ENCODE data around the gene ZFAND2B.

The ZFAND2B gene

GRCh38 chr2:219204425-219205164 is 2.0 kb upstream of the ZFAND2B start:
- no peak for DNase-seq

- DNase-seq: no peak
These were observed 1.4 kb upstream of the ZFAND2B start for GRCh38 chr2:219205165-219205538.

DNA sequence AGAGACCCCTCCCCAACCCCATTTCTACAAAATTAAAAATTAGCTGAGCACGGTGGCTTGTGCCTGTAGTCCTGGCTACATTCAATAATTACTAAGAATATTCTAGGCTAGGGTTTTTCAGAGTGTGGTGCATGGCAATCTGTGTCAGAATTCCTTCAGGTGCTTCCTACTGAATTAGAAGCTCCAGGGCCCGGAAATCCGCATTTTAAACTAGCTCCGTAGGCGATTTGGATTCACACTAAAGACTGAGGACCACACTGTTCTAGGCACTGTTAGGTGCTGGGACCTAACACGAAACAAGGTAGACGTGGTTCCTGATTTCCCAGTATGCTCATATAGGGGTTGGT is 628 bp upstream of the ZFAND2B start:
- DNase-seq: no peak

GRCh38 chr2:219207134-219207883 is 727 bp downstream of the ZFAND2B start:
- DNase-seq: no peak

- DNase-seq: no peak
These were observed 1.5 kb downstream of the ZFAND2B start for GRCh38 chr2:219207884-219208740.

- no peak for DNase-seq
These were observed 2.9 kb downstream of the ZFAND2B start for GRCh38 chr2:219209236-219210195.

GRCh38 chr2:219210196-219210885 is 3.8 kb downstream of the ZFAND2B start:
- DNase-seq: no peak

DNA sequence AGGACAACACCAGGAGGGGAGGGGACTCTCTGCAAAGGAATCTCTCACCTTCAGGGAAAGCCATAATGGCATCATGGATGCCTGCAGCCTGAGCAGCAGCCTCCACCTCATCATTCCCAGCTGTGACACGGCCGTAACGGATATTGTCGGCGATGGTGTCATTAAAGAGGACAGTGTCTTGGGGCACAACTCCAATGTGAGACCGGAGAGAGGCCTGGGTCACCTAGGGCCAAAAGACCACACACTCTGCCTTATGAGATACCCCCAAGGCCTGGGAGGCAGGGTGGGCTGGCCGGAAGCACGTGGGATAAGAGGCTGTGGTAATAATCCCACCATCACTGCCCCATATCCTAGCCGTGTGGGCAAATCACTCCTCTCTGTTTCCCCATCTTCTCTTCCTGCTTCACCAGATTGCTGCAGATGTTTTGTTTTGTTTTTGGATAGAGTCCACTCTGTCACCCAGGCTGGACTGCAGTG is 4.3 kb downstream of the ZFAND2B start:
- no peak for DNase-seq

DNA sequence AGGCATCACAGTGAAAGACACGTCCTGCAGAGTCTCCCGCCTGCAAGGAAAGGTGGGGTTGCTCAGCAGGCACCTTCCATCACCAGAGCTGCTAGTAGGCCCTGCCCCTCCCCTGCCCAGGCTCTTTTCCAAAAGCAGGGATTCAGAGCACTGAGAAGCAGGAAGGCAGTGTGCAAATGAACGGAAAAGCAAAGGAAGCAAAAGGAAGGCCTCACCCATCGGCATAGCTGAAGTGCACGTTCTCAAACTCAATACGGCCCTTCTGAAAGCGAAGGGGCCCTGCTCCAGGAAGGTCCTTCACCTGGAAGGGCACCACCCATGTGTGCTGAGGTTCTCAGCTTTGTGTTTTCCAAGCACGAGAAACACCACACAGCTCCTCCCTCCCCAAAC is 6.4 kb downstream of the ZFAND2B start:
- no peak for DNase-seq

GRCh38 chr2:219213486-219214071 is 7.0 kb downstream of the ZFAND2B start:
- no peak for DNase-seq

- DNase-seq: no peak
These were observed 7.6 kb downstream of the ZFAND2B start for GRCh38 chr2:219214141-219214540.

- DNase-seq: no peak
These were observed 8.2 kb downstream of the ZFAND2B start for GRCh38 chr2:219214786-219215185.

DNA sequence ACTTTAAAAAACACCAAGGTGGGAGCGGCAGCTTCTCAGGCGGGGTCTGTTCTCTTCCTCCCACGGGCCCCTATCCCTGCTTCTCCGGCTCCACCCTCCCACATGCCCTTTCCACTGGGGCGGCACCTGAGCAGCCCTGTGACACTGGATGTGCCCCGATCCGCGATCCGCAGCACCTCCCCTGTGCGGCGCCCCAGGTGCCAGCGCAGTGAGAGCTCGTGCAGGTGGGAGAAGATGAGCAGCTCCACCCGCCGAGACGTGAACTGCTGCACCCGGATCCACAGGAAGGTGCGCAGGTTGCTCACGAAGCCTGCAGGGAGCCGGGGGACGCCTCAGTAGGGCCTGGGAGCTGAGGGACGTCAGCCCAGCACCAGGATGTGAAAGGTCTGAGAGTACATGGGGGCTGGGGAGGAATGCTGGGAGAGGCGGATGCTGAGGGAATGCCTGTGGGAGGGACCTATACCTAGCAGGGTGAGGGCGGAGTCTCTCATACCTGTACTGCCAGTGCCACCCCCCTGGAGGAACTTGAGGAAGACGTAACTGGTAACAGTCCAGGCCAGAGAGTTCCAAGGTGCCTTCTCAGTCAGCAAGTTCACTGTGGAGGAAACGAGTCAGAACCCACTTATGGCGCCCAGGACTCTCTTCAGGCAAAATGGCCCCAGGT is 9.4 kb downstream of the ZFAND2B start:
- DNase-seq: no peak

GRCh38 chr2:219216535-219216915 is 9.9 kb downstream of the ZFAND2B start:
- no peak for DNase-seq

DNA sequence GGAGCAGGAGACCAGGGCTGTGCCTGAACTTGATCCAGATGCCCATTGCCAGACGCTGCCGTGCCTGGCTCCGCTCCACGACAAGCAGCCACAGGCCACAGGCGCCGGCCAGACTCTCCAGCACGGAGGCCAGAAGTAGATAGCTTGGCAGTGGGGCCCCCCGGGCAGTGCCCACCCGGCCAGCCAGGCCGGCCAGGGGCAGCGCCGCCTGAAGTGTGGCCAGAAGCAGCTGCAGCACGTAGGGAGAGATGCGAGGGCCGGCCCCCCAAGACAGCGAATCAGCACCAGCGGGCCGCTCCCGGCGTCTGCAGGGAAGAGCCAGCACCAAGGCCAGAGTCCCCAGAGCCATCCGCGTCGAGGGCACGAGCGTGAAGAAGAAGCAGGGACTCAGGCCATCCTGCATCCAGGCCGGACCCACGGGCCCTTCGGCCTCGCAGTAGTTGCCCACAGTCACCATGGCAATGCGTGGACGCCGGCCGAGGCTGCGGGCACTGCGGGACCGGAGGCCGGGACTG is 11.7 kb downstream of the ZFAND2B start:
- DNase-seq: peak; percentile 53

DNA sequence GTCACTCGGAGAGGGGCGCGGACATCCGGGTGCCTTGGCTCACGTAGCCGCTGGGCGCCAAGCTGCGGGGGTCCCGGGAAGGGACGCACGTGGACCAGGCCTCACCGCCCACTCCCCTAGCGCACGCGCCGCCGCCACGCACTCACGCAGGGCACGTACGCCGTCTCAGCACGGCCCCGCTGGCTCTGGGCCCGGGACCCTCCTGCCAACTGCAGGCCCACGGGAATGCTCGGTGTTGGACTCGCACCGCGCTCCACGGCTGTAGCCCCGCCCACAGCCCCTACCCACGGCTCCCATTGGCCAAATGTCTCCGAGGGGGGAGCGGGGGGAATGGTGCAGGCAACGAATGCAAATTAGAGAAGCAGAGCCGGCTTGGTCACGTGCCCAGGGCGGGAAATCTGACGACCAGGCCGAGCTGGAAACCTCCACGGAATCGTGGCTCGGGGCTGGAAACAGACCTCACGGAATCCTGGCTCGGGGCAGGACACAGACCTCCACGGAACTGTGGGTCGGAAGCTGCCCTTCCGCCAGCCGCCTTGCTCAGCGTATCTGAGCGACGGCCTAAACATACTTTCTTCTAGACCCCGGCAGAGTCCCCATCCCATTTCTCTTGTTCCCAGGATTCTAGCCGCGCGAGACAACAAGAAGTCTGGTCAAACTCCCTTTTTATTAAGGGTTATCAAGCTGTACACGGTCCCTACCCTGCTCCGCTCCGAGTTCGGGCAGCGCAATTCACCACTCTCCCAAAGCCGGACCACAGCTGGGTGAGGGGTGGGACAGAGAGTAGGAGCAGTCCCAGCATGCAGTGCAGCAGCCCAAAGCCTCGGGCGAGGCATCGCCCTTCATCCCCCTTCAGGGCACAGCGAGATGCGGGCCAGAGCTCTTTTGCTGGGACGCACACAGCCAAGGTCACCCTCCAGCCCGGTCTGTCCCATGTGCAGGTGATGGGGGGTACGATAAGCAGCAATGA is 12.4 kb downstream of the ZFAND2B start, which contains the start of gene ABCB6:
ABCB6 (minus strand) TSS at position 227 of the 970 bp plus-strand sequence. CDS start 285 bp downstream, outside the sequence.
- DNase-seq: peak; percentile 95

DNA sequence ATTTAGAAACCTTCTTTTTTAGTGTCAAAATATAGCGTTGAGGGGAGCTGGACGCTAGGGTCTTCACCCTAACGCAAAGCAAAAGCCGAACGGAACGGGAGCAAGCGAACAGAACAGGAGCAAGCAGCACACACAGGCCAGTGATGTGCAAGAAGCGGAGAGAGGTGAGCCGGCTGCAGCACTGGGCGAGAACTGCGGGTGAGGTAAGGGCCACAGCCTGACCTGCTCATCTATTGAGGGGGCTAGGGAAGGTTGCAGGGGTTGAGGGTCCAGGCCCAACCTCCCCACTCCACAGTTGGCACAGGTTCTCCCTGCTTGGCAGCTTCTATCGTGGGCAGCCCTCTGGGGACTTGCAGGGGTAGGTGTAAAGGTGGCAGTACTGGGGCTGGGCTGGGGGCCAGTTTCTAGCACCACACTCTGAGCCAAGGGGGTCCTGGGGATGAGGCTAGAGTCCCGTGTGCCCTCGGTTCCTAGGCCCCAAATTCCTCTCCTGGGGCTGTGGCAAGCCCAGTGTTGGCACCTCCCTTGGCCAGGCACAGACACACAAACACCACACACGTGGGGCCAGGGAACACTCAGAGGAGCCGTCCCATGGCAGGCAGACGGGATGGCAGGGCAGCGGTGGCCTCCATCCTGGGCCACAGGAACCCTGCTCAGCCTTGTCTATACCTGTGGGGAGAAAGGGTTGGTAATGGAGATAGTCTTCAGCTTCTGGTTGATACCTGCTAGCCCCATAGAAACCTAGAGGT is 13.4 kb downstream of the ZFAND2B start:
- DNase-seq: no peak

All from NCI-H2171 (cell line).